ENCODE data around the gene RPS3. TPM values are rescaled to one million over a fixed set of nuclear protein-coding genes. Genes with fewer than 3 reads are reported as not detected.

RPS3 gene
- total and polyA plus RNA-seq, 2 of the 13 experiments (the other 11 are each of a cell fraction or from before 2014, with no cell fraction given): 2,143 to 3,616 TPM

DNA sequence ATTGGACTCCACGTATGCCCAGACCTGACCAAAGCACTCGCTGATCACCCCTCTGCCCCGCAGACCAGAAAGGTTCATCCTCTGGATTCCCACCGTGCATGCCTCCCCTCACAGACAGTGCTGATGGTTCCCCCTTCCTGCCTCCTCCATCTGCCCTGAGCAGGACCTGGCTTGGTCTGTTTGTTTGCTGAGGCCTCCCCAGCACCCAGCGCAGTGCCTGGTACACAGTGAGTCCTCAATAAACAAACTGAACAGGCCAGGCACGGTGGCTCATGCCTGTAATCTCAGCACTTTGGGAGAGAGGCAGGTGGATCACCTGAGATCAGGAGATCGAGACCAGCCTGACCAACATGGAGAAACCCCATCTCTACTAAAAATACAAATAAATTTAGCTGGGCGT, 23.7 kb upstream of the RPS3 start (continued):
- TF ChIP-seq ZBTB3 (CRISPR knock-in tag; IDR thresholded peaks at IDR 0.05; ENCODE audit: borderline replicate concordance, low read depth): no peak
- TF ChIP-seq ZNF432 (CRISPR knock-in tag; IDR thresholded peaks at IDR 0.05; ENCODE audit: borderline replicate concordance): no peak
- no peak for TF ChIP-seq KDM6A (CRISPR knock-in tag; IDR thresholded peaks at IDR 0.05; ENCODE audit: low read depth)
- no peak for TF ChIP-seq PAWR (CRISPR knock-in tag; IDR thresholded peaks at IDR 0.05; ENCODE audit: borderline replicate concordance)
- no peak for TF ChIP-seq JUN (CRISPR knock-in tag; IDR thresholded peaks at IDR 0.05)
- TF ChIP-seq REPIN1 (CRISPR knock-in tag; IDR thresholded peaks at IDR 0.05; ENCODE audit: borderline replicate concordance, low read depth): no peak
- no peak for TF ChIP-seq RAD51 (IDR thresholded peaks at IDR 0.05; ENCODE audit: borderline replicate concordance)
- TF ChIP-seq, protein P1, sequence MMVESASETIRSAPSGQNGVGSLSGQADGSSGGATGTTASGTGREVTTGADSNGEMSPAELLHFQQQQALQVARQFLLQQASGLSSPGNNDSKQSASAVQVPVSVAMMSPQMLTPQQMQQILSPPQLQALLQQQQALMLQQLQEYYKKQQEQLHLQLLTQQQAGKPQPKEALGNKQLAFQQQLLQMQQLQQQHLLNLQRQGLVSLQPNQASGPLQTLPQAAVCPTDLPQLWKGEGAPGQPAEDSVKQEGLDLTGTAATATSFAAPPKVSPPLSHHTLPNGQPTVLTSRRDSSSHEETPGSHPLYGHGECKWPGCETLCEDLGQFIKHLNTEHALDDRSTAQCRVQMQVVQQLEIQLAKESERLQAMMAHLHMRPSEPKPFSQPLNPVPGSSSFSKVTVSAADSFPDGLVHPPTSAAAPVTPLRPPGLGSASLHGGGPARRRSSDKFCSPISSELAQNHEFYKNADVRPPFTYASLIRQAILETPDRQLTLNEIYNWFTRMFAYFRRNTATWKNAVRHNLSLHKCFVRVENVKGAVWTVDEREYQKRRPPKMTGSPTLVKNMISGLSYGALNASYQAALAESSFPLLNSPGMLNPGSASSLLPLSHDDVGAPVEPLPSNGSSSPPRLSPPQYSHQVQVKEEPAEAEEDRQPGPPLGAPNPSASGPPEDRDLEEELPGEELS (CRISPR knock-in tag; IDR thresholded peaks at IDR 0.05): peak; percentile 70
- no peak for TF ChIP-seq ZNF337 (CRISPR knock-in tag; IDR thresholded peaks at IDR 0.05; ENCODE audit: borderline replicate concordance, low read depth)
- no peak for TF ChIP-seq ZNF790 (CRISPR knock-in tag; IDR thresholded peaks at IDR 0.05; ENCODE audit: borderline replicate concordance)
- TF ChIP-seq KDM5A (IDR thresholded peaks at IDR 0.05; ENCODE audit: borderline replicate concordance, low read length): no peak
- TF ChIP-seq ZNF367 (CRISPR knock-in tag; IDR thresholded peaks at IDR 0.05; ENCODE audit: borderline replicate concordance): no peak
- 0 out of 2 replicates have a peak, but pooled peaks have one; percentile 19 for TF ChIP-seq HOXA3 (CRISPR knock-in tag; IDR thresholded peaks at IDR 0.05)
- no peak for TF ChIP-seq AGO2 (optimal IDR thresholded peaks at IDR 0.05; ENCODE audit: low read depth, low read length)
- TF ChIP-seq ZNF446 (CRISPR knock-in tag; IDR thresholded peaks at IDR 0.05): no peak
- no peak for TF ChIP-seq SP5 (CRISPR knock-in tag; IDR thresholded peaks at IDR 0.05; ENCODE audit: borderline replicate concordance, low read depth)
- no peak for TF ChIP-seq DMAP1 (CRISPR knock-in tag; IDR thresholded peaks at IDR 0.05)
- TF ChIP-seq, protein P2, sequence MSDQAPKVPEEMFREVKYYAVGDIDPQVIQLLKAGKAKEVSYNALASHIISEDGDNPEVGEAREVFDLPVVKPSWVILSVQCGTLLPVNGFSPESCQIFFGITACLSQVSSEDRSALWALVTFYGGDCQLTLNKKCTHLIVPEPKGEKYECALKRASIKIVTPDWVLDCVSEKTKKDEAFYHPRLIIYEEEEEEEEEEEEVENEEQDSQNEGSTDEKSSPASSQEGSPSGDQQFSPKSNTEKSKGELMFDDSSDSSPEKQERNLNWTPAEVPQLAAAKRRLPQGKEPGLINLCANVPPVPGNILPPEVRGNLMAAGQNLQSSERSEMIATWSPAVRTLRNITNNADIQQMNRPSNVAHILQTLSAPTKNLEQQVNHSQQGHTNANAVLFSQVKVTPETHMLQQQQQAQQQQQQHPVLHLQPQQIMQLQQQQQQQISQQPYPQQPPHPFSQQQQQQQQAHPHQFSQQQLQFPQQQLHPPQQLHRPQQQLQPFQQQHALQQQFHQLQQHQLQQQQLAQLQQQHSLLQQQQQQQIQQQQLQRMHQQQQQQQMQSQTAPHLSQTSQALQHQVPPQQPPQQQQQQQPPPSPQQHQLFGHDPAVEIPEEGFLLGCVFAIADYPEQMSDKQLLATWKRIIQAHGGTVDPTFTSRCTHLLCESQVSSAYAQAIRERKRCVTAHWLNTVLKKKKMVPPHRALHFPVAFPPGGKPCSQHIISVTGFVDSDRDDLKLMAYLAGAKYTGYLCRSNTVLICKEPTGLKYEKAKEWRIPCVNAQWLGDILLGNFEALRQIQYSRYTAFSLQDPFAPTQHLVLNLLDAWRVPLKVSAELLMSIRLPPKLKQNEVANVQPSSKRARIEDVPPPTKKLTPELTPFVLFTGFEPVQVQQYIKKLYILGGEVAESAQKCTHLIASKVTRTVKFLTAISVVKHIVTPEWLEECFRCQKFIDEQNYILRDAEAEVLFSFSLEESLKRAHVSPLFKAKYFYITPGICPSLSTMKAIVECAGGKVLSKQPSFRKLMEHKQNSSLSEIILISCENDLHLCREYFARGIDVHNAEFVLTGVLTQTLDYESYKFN (CRISPR knock-in tag; conservative IDR thresholded peaks at IDR 0.05): no peak
- no peak for TF ChIP-seq KAT2B (IDR thresholded peaks at IDR 0.05; ENCODE audit: borderline replicate concordance, low read depth, low read length)
- no peak for TF ChIP-seq SRSF9 (IDR thresholded peaks at IDR 0.05; ENCODE audit: borderline replicate concordance, insufficient read depth, low read depth, low read length, poor library complexity, severe bottlenecking)
- 0 out of 2 replicates have a peak, but pooled peaks have one; percentile 8 for TF ChIP-seq KDM2A (CRISPR knock-in tag; IDR thresholded peaks at IDR 0.05; ENCODE audit: borderline replicate concordance, low read depth)
- TF ChIP-seq ZNF724P (CRISPR knock-in tag; IDR thresholded peaks at IDR 0.05; ENCODE audit: borderline replicate concordance): 0 out of 2 replicates have a peak, but pooled peaks have one; percentile 54
- peak; percentile 28; the same call in 1 of the 2 replicates for TF ChIP-seq SAP130 (CRISPR knock-in tag; IDR thresholded peaks at IDR 0.05; ENCODE audit: low read depth)
- TF ChIP-seq HDAC2 (CRISPR knock-in tag; IDR thresholded peaks at IDR 0.05): 0 out of 2 replicates have a peak, but pooled peaks have one; percentile 21
- TF ChIP-seq, protein P3, sequence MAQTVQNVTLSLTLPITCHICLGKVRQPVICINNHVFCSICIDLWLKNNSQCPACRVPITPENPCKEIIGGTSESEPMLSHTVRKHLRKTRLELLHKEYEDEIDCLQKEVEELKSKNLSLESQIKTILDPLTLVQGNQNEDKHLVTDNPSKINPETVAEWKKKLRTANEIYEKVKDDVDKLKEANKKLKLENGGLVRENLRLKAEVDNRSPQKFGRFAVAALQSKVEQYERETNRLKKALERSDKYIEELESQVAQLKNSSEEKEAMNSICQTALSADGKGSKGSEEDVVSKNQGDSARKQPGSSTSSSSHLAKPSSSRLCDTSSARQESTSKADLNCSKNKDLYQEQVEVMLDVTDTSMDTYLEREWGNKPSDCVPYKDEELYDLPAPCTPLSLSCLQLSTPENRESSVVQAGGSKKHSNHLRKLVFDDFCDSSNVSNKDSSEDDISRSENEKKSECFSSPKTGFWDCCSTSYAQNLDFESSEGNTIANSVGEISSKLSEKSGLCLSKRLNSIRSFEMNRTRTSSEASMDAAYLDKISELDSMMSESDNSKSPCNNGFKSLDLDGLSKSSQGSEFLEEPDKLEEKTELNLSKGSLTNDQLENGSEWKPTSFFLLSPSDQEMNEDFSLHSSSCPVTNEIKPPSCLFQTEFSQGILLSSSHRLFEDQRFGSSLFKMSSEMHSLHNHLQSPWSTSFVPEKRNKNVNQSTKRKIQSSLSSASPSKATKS (CRISPR knock-in tag; IDR thresholded peaks at IDR 0.05): no peak

All from HepG2 (cell line).